CD4-positive, alpha-beta T cell (primary cell): Measurements from ENCODE around the gene SMYD3. TPM values are rescaled to one million over a fixed set of nuclear protein-coding genes. Genes with fewer than 3 reads are reported as not detected.

Experiments used
- ATAC-seq: fragments of 200-7000 bp; cut with Tn5 transposase; one replicate; pipeline ENCODE4 v1.10.0; 2022; ENCODE audit warnings: mild to moderate bottlenecking; ENCODE audit not compliant: poor library complexity
- CTCF ChIA-PET: fragments of 350-600 bp; sonication (Branson Sonifier 250); formaldehyde crosslinking; loops from one replicate; lab custom pipeline; 2021; ENCODE audit warnings: antibody characterized with exemption, inconsistent platforms; lab: Charles Lee
- POLR2A ChIA-PET: fragments of 350-600 bp; sonication (Branson Sonifier 250); formaldehyde crosslinking; loops from one replicate; lab custom pipeline; 2021; ENCODE audit warnings: antibody characterized with exemption, inconsistent platforms; lab: Charles Lee
- DNase-seq, 14 experiments: peaks; one replicate each; pipeline ENCODE4 v3.0.0-alpha.2; 2013 to 2020; ENCODE audit warnings: mixed read lengths in 2 of 14
- H3K27ac ChIP-seq, 2 donors: one replicate each; pipeline versions ENCODE4 v1.5.1 to v1.7.0; 2013; ENCODE audit warnings: low read length in 2 of 2, low read depth in 1 of 2, mild to moderate bottlenecking in 1 of 2
- H3K27me3 ChIP-seq, 2 experiments: 1 replicate in 1 of 2; 2 replicates in 1 of 2; pipeline versions ENCODE4 v1.6.1 to v1.7.0; 2013; ENCODE audit warnings: low read length in 2 of 2, control low read depth in 1 of 2, mild to moderate bottlenecking in 1 of 2, moderate library complexity in 1 of 2; ENCODE audit not compliant: insufficient read depth in 2 of 2, control insufficient read depth in 1 of 2
- H3K36me3 ChIP-seq: one replicate; pipeline ENCODE4 v1.6.1; 2013; ENCODE audit warnings: low read length, control low read depth; ENCODE audit not compliant: insufficient read depth
- H3K4me1 ChIP-seq: one replicate; pipeline ENCODE4 v1.6.1; 2013; ENCODE audit warnings: low read length, control low read depth; ENCODE audit not compliant: insufficient read depth
- H3K4me3 ChIP-seq: one replicate; pipeline ENCODE4 v1.5.1; 2013; ENCODE audit warnings: mild to moderate bottlenecking, low read length, moderate library complexity
- H3K9me3 ChIP-seq, 2 experiments: 1 replicate in 1 of 2; 2 replicates in 1 of 2; pipeline versions ENCODE4 v1.6.1 to v1.7.0; 2013; ENCODE audit warnings: low read length in 2 of 2, mild to moderate bottlenecking in 2 of 2, control low read depth in 1 of 2, moderate library complexity in 1 of 2; ENCODE audit not compliant: control insufficient read depth in 1 of 2, insufficient read depth in 1 of 2
- H3K27ac Mint-ChIP-seq: one replicate; pipeline ENCODE4 v1.8.0; 2020; ENCODE audit warnings: mixed read lengths
- H3K27me3 Mint-ChIP-seq: one replicate; pipeline ENCODE4 v1.8.0; 2021; ENCODE audit warnings: mixed read lengths
- H3K36me3 Mint-ChIP-seq: one replicate; pipeline ENCODE4 v1.8.0; 2021; ENCODE audit warnings: low read depth, mixed read lengths
- H3K4me1 Mint-ChIP-seq: one replicate; pipeline ENCODE4 v1.8.0; 2021; ENCODE audit warnings: low read depth, mixed read lengths
- H3K4me3 Mint-ChIP-seq: one replicate; pipeline ENCODE4 v1.8.0; 2020; ENCODE audit warnings: mild to moderate bottlenecking, mixed read lengths
- H3K9me3 Mint-ChIP-seq: one replicate; pipeline ENCODE4 v1.8.0; 2020; ENCODE audit warnings: mixed read lengths
- intact Hi-C, 2 experiments: fragments of 100-400 bp; cut with DNase I in 1 of 2; cut with micrococcal nuclease in 1 of 2; formaldehyde crosslinking; loops; one replicate each; pipeline versions ENCODE4 v1.15.1 to v1.9.0; 2023 to 2025; cut with DNase I, micrococcal nuclease
- total RNA-seq, 174 experiments: library from RNA in 2 of 174; stranded (reverse) in 2 of 174; gene quantifications; one replicate each; pipeline ENCODE4 v1.2.3 and lab custom pipeline; 2021 to 2026
- TF ChIP-seq, protein P1 (sequence below): fragments of 200-600 bp; IDR thresholded peaks from one replicate; pipeline ENCODE4 v1.8.0; 2022; ENCODE audit warnings: antibody characterized with exemption, mild to moderate bottlenecking

SMYD3 gene
- total RNA-seq, 2 experiments from 2014 or later, result 18.8 to 19.6 TPM

DNA sequence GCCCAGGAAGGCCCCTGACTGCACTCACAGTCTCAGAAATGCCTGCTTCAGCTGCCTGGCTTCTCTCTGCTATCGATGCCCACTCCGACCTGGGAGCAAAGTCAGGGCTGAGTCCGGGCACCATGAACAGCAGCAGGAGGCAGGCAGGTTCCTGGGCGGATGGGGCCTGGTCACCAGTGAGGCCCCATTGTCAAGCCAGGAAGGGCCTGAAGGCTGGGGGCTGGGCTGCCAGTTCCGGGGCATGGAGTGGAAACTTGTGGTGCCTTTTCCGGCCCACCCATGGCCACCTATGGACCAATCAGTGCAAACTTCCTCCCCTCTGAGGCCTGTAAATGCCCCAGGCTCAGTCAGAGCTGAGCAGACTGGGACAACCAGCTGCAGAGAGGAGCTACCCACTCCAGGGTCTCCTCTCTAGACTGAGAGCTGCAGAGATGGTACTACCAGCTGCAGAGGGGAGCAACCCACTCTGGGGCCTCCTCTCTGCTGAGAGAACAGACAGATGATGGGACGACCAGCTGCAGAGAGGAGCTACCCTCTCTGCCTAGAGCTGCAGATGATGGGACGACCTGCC lies 286.5 kb downstream of the SMYD3 start:
- CTCF ChIA-PET, result no interaction called here
- TF ChIP-seq, protein P1, sequence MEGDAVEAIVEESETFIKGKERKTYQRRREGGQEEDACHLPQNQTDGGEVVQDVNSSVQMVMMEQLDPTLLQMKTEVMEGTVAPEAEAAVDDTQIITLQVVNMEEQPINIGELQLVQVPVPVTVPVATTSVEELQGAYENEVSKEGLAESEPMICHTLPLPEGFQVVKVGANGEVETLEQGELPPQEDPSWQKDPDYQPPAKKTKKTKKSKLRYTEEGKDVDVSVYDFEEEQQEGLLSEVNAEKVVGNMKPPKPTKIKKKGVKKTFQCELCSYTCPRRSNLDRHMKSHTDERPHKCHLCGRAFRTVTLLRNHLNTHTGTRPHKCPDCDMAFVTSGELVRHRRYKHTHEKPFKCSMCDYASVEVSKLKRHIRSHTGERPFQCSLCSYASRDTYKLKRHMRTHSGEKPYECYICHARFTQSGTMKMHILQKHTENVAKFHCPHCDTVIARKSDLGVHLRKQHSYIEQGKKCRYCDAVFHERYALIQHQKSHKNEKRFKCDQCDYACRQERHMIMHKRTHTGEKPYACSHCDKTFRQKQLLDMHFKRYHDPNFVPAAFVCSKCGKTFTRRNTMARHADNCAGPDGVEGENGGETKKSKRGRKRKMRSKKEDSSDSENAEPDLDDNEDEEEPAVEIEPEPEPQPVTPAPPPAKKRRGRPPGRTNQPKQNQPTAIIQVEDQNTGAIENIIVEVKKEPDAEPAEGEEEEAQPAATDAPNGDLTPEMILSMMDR, result no peak
- no peaks in the 10 kb centered on the region for H3K9me3 Mint-ChIP-seq

DNA sequence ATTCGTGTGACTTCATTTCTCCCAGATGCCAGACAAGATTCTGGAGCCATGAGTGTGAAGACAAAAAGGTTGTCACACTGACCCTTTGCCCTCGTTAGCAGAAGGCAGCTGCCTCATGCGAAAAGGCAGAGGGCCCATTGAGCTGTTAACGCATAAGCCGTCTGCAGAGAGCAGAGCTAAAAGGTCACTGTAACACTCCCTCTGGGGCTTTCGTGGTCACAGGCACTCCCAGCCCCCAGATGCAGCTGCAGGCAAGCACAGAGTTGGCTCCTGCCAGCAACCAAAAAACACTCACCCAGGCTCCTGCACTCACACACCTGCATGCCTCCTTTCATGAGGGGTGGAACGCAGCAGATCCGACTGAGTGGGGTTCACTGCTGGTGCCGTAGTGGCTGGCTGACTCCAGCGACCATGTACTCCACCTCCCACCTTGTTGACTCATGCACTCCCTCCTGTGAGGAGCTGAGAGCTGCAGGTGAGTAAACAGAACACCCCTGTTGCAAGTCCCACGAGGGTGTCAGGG lies 287.5 kb downstream of the SMYD3 start:
- no peaks in the 10 kb centered on the region for H3K27me3 ChIP-seq
- H3K9me3 ChIP-seq, result peaks cover 0 to 23% of the 10 kb centered on the region in 2 experiments
- CTCF ChIA-PET, result no interaction called here
- POLR2A ChIA-PET, result no interaction called here
- intact Hi-C loops, result no loop called here
- H3K4me1 ChIP-seq, result no peaks in the 10 kb centered on the region
- no peak overlapping the region for H3K27ac ChIP-seq
- DNase-seq, result no peak
- Mint-ChIP-seq H3K36me3 (peaks cover 27% of the 10 kb centered on the region), H3K27me3 (no peaks in the 10 kb centered on the region), H3K4me1 (no peaks in the 10 kb centered on the region), H3K4me3 (no peak overlapping the region), H3K9me3 (no peaks in the 10 kb centered on the region), H3K27ac (no peak overlapping the region)
- no peak for ATAC-seq
- no peak overlapping the region for H3K4me3 ChIP-seq
- no peaks in the 10 kb centered on the region for H3K36me3 ChIP-seq
- TF ChIP-seq, protein P1, result no peak

More for the DNA sequence above, 286.5 kb downstream of the SMYD3 start:
- ATAC-seq (no peak), DNase-seq (no peak)
- no peaks in the 10 kb centered on the region for H3K27me3 ChIP-seq
- H3K36me3 ChIP-seq, result no peaks in the 10 kb centered on the region
- POLR2A ChIA-PET, result no interaction called here
- H3K4me1 ChIP-seq, result no peaks in the 10 kb centered on the region
- H3K27ac ChIP-seq, result no peak overlapping the region
- intact Hi-C loops, result no loop called here
- Mint-ChIP-seq H3K36me3 (peaks cover 27% of the 10 kb centered on the region), H3K4me1 (no peaks in the 10 kb centered on the region), H3K27me3 (no peaks in the 10 kb centered on the region), H3K27ac (no peak overlapping the region), H3K4me3 (no peak overlapping the region)
- no peak overlapping the region for H3K4me3 ChIP-seq
- peaks cover 0 to 23% of the 10 kb centered on the region in 2 experiments for H3K9me3 ChIP-seq

DNA sequence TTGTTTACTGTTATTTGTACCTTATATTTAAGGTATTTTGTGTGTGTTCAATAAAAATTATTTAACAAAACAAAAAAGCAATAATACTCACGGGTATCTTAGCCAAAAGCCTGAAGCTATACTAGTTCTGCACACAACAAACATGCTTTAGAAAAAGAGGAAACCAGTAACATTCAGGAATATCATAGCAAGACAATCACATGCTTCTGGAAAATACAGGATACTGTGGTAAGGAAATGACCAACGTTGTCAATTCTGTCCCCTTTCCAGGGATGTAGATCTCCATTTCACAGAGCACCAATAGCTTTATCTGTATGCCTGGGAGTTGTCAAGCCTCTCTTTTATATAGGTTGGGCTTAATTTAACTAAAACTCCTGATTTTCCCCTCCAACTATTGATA lies 288.4 kb downstream of the SMYD3 start:
- H3K27me3 ChIP-seq, result no peaks in the 10 kb centered on the region
- peaks cover 0 to 23% of the 10 kb centered on the region in 2 experiments for H3K9me3 ChIP-seq
- no peak overlapping the region for H3K27ac Mint-ChIP-seq
- TF ChIP-seq, protein P1, result no peak
- no peaks in the 10 kb centered on the region for H3K27me3 Mint-ChIP-seq
- H3K36me3 Mint-ChIP-seq, result peaks cover 27% of the 10 kb centered on the region
- no peaks in the 10 kb centered on the region for H3K4me1 ChIP-seq
- CTCF ChIA-PET, result interaction anchor here (0.7 kb wide), 1 partner anchor 29 kb away, joined by 3 read pairs; no protein-coding TSS in a partner anchor
- no peaks in the 10 kb centered on the region for H3K4me1 Mint-ChIP-seq
- intact Hi-C loops, result no loop called here
- no peak overlapping the region for H3K27ac ChIP-seq
- no peaks in the 10 kb centered on the region for H3K9me3 Mint-ChIP-seq
- POLR2A ChIA-PET, result no interaction called here
- H3K36me3 ChIP-seq, result no peaks in the 10 kb centered on the region
- no peak for ATAC-seq
- DNase-seq, result peak in 1 of 14 experiments; percentile 25
- H3K4me3 Mint-ChIP-seq, result no peak overlapping the region
- no peak overlapping the region for H3K4me3 ChIP-seq
